Stimulated activated CD8-positive, alpha-beta memory T cell treated with anti-CD3 and anti-CD28 coated beads, Interleukin-4, amount 100 ng/mL, for 48 hours (primary cell): Measurements from ENCODE around the gene RAI1.

Source experiments
- DNase-seq: peaks from one replicate; pipeline ENCODE4 v3.0.0-alpha.2; 2020

The RAI1 gene

GRCh38 chr17:17789828-17790636, 108.8 kb downstream of the RAI1 start:
- DNase-seq, result no peak

- no peak for DNase-seq
Observed at GRCh38 chr17:17790637-17791464, 109.6 kb downstream of the RAI1 start.

- no peak for DNase-seq
Observed at GRCh38 chr17:17792037-17792550, 110.8 kb downstream of the RAI1 start.

- peak; percentile 58 for DNase-seq
Observed at GRCh38 chr17:17792551-17793377, 111.5 kb downstream of the RAI1 start.

- no peak for DNase-seq
Observed at GRCh38 chr17:17793378-17794214, 112.3 kb downstream of the RAI1 start.

- no peak for DNase-seq
Observed at GRCh38 chr17:17794382-17794781, 113.1 kb downstream of the RAI1 start.

- DNase-seq, result no peak
Observed at GRCh38 chr17:17795296-17795695, 114.0 kb downstream of the RAI1 start.

GRCh38 chr17:17795946-17796786, 114.9 kb downstream of the RAI1 start:
- no peak for DNase-seq

- DNase-seq, result no peak
Observed at GRCh38 chr17:17796787-17797061, 115.5 kb downstream of the RAI1 start.

- DNase-seq, result no peak
Observed at GRCh38 chr17:17797119-17797809, 116.0 kb downstream of the RAI1 start.

- no peak for DNase-seq
Observed at GRCh38 chr17:17798010-17798556, 116.8 kb downstream of the RAI1 start.

- DNase-seq, result no peak
Observed at GRCh38 chr17:17798573-17799255, 117.5 kb downstream of the RAI1 start.

GRCh38 chr17:17800504-17801021, 119.3 kb downstream of the RAI1 start:
- no peak for DNase-seq

GRCh38 chr17:17801800-17802481, 120.7 kb downstream of the RAI1 start:
- DNase-seq, result no peak

- no peak for DNase-seq
Observed at GRCh38 chr17:17804007-17804406, 122.7 kb downstream of the RAI1 start.

GRCh38 chr17:17805575-17805974, 124.3 kb downstream of the RAI1 start:
- DNase-seq, result no peak

- DNase-seq, result no peak
Observed at GRCh38 chr17:17806035-17806434, 124.8 kb downstream of the RAI1 start.

- DNase-seq, result no peak
Observed at GRCh38 chr17:17806611-17807274, 125.5 kb downstream of the RAI1 start.
